ENCODE data around the gene CNNM4.
A peak's percentile ranks its signal among the peaks of the same experiment; 100 is the strongest.

Gene CNNM4

GRCh38 chr2:96837575-96837974 is 76.9 kb downstream of the CNNM4 start:
- ATAC-seq, result no peak

- no peak for ATAC-seq
Measured at GRCh38 chr2:96838345-96839292, 77.9 kb downstream of the CNNM4 start.

GRCh38 chr2:96839293-96839874 is 78.7 kb downstream of the CNNM4 start:
- ATAC-seq, result peak; percentile 90 to 95

- no peak for ATAC-seq
Measured at GRCh38 chr2:96839875-96840850, 79.5 kb downstream of the CNNM4 start.

- no peak for ATAC-seq
Measured at GRCh38 chr2:96841701-96842495, 81.2 kb downstream of the CNNM4 start.

- no peak for ATAC-seq
Measured at GRCh38 chr2:96842600-96842999, 81.9 kb downstream of the CNNM4 start.

GRCh38 chr2:96843538-96844268 is 83.0 kb downstream of the CNNM4 start, which contains the start of gene ANKRD23:
ANKRD23 (minus strand) TSS chr2:96844021; CDS start chr2:96843992, 29 bp downstream.
- ATAC-seq, result no peak

GRCh38 chr2:96844405-96844808 is 83.7 kb downstream of the CNNM4 start:
- no peak for ATAC-seq

GRCh38 chr2:96846825-96847224 is 86.1 kb downstream of the CNNM4 start:
- no peak for ATAC-seq

- ATAC-seq, result no peak
Measured at GRCh38 chr2:96847586-96847985, 86.9 kb downstream of the CNNM4 start.

- ATAC-seq, result no peak
Measured at GRCh38 chr2:96848264-96848663, 87.6 kb downstream of the CNNM4 start.

GRCh38 chr2:96852667-96853066 is 92.0 kb downstream of the CNNM4 start:
- ATAC-seq, result no peak

GRCh38 chr2:96853321-96853720 is 92.6 kb downstream of the CNNM4 start:
- no peak for ATAC-seq

GRCh38 chr2:96856776-96857666 is 96.3 kb downstream of the CNNM4 start:
- ATAC-seq, result no peak

GRCh38 chr2:96857667-96858372 is 97.1 kb downstream of the CNNM4 start, which contains the start of gene ANKRD39:
ANKRD39 (minus strand) TSS chr2:96858016; CDS start chr2:96857987, 29 bp downstream.
- peak; percentile 91 to 94 for ATAC-seq

GRCh38 chr2:96859099-96859649 is 98.5 kb downstream of the CNNM4 start:
- ATAC-seq, result no peak

GRCh38 chr2:96859681-96860064 is 99.0 kb downstream of the CNNM4 start:
- ATAC-seq, result no peak

- ATAC-seq, result no peak
Measured at GRCh38 chr2:96860065-96861029, 99.6 kb downstream of the CNNM4 start.

Measured in activated CD4-positive, CD25-positive, alpha-beta regulatory T cell treated with anti-CD3 and anti-CD28 coated beads, Interleukin-2, amount 50 U/mL, for 24 hours (primary cell).